Measurements from ENCODE around the gene ZDHHC11B.
"Not testable (repeated sequence)": the region's sequence is repeated elsewhere in the genome, so short reads cannot be mapped to it uniquely, and the experiment has no call there.

Gene ZDHHC11B

DNA sequence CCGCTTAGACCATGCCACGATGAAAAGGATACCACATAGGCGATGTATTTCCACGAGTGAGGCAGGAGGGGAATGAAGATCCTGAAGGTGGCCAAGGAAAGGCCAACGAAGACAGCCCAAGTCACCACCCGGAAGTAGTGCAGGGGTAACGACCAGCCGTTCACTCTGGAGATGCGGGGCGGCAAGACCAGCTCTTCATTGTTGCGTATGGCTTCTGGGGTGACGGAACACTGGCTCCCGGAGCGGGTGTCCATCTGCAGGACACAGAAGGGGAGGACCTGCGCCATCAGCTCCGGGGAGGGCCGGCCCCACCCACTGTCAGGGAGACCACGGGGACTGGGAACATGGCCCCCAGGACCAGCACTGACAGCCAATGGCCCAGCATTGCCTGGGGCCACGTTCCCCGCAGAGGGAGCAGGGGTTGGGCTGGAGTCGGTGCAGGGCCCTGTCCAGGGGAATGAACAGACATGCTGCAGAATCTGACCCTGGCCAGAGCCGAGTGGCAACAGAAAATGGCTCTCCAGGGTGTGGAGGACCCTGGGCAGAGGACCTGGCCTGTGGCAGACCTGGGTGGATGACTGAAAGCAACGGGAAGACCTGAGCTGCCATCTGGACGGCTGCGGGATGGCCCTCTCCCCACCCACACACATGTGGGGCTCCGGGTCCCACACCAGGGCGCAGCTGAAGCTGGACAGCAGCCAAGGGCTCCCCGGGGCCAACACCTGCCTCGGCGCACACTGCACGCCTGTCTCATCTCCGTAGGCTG is 17.7 kb downstream of the ZDHHC11B start:
- no peak for DNase-seq (ENCODE audit: low read depth)

DNA sequence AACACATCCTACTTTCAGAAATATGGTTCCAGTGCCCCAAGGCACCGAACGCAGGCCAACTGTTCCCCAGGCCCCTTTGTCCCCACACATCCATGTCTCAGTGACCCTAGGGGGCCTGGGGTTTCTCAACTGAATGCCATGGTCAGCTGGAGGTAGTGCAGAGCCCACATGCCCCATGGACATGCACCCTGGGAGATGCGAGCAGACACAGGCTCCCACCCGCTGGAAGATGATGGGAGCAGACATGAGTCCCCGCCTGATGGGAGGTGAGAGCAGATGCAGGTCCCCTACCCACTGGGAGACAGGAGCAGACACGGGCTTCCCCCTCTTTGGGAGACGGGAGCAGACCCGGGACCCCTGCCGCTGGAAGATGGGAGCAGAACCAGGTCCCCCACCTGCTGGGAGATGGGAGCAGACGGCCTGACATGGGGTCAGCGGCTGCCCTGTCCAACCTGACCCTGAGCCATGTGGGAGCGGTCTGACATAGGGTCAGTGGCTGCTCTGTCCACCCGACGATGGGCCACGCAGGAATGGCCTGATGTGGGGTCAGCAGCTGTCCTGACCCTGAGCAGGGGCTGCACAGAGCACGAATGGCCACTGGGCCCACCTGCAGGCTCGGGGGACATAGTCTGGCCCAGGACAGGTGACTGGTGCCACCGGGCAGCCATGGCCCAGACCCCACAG is 18.4 kb downstream of the ZDHHC11B start:
- no peak for DNase-seq (ENCODE audit: low read depth)

DNA sequence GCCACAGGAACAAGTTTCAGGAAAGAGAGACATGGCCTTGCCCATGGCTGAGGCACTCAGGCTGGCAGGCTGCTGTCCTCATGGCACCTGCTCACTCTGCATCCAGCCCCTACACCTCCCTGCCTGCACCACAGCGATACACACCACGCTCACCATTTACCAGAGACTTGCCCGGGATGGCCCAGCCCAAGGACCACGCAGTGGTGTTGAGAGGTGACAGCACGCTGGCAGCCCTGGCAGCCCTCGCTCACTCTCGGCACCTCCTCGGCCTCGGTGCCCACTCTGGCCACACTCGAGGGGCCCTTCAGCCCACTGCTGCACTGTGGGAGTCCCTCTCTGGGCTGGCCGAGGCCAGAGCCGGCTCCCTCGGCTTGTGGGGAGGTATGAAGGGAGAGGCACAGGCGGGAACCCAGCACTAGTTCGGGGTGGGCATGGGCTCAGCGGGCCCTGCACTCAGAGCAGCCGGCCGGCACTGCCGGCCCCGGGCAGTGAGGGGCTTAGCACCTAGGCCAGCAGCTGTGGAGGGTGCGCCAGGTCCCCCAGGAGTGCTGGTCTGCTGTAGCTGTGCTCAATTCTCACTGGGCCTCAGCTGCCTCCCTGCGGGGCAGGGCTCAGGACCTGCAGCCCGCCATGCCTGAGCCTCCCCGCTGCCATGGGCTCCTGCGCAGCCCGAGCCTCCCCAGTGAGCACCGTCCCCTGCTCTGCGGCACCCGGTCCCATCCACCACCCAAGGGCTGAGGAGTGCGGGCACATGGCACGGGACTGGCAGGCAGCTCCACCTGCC is 20.3 kb downstream of the ZDHHC11B start:
- DNase-seq (ENCODE audit: low read depth), result no peak

DNA sequence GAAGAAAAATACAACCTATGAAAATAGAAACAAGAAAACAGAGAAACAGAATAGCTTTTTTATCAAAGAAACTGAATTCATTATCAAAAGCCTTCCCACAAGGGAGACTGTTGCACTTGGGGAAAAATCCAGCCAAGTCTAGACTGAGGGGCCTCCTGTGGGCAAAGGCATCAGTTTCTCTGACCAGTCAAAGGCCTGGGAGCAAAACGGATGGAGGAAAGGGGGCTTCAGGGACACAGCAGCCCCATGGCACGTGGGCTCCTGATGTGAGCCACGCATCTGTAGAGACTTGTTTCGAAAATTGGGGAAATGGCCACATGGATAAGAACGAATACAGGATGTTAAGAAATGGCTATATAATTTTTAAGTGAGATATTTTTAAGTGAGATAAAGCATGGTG is 21.1 kb downstream of the ZDHHC11B start:
- DNase-seq (ENCODE audit: low read depth), result no peak

DNA sequence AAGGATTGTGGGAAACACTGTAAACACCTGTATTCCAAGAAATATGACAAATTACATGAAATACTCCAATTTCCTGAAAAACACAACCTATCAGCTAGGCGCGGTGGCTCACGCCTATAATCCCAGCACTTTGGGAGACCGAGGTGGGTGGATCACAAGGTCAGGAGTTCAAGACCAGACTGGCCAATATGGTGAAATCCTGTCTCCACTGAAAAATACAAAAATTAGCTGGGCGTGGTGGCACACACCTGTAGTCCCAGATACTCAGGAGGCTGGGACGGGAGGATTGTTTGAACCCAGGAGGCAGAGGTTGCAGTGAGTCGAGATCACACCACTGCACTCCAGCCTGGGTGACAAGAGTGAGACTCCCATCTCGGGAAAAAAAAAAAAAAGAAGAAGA is 21.5 kb downstream of the ZDHHC11B start:
- not testable (repeated sequence) for DNase-seq (ENCODE audit: low read depth)

DNA sequence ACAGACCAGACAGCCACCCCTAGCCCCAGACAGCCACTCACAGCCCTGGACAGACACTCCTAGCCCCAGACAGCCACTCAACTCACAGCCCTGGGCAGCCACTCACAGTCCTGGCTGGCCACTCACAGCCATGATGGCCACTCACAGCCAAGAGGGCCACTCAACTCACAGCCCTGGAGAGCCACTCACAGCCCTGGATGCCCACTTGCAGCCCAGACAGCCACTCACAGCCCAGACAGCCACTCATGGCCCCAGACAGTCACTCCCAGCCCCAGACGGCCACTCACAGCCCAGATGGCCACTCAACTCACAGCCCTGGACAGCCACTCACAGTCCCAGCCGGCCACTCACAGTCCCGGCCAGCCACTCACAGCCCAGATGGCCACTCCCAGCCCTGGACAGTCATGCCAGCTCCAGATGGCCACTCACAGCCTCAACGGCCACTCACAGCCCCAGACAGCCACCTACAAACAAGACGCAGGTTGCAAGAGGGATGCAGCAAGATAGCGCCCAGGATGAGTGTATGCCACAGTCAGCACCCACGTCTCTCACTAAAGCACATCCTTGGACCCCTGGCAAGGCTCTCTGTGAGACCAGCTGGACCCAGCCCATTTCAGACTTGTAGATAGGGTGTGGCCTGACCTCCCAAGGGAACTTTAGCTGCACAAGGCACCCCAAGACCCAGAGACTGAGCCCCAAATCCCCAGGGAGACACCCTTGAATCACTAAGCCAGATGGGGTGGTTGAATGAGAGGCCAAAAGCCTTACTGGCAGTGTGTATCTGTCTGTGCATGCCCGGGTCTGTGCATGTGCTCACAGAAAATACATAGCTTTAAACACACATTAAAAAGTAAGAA is 22.4 kb downstream of the ZDHHC11B start:
- DNase-seq (ENCODE audit: low read depth), result no peak

DNA sequence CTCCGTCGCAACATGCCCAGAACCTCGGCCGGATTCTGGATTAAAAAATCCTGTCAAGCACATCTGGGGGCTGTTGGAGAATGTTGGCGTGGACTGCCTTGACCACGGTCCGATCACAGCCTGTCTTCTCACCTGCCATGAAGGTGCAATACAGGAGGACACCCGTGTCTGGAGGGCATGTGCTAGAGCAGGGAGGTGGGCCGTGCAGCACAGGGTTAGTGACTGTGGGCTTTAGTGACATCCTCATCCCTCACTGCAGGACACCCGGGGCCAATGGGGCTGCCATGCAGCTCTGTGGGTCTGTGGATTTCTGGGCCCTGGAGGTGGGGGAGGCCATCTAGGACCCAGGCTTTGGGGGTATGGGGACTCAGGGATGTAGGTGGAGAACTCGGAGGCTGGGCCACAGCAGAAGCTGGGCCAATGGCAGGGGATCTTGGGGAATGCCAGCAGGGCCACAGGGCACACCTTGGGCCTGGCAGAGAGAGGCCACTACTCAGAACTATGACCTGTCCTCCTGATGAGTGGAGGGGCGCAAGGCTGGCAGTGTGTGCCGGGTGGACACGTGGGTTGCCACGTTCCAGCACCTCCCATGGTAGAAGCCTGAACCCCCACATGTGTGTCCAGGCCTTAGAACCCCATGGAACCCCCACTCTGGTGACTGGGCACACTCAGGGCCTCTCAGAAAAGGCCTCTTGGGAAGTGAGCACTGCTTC is 23.3 kb downstream of the ZDHHC11B start:
- no peak for DNase-seq (ENCODE audit: low read depth)

DNA sequence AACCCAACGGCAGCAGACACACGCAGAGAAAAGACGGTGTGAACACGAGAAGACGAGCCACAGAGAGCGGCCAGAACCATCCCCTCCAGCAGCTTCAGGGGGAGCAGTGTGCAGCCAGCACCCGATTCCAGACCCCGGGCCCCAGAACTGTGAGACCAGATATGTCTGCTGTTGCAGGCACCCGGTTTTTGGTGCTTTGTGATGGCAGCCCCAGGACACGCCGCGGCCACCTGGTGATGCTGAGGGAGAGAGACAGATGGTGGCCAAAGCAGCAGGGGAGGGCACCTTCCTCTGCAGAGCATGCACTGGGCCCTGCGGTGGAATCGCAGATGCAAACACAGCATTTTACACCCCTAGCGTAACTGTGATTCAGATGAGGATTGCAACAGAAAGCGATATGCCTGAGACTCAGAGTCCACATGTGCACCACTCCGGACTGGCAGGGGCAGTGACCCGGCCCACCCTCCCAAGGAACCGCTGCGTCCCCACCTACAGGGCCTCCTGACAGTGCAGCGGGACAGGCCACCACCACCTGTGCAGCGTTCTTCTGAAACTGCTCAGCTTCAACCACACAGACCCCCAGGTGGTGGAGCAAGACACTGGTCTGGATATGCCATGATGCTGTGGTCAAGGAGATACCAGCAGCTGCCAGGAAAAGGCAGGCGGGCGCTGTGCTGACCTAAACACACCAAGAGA is 24.0 kb downstream of the ZDHHC11B start:
- no peak for DNase-seq (ENCODE audit: low read depth)

DNA sequence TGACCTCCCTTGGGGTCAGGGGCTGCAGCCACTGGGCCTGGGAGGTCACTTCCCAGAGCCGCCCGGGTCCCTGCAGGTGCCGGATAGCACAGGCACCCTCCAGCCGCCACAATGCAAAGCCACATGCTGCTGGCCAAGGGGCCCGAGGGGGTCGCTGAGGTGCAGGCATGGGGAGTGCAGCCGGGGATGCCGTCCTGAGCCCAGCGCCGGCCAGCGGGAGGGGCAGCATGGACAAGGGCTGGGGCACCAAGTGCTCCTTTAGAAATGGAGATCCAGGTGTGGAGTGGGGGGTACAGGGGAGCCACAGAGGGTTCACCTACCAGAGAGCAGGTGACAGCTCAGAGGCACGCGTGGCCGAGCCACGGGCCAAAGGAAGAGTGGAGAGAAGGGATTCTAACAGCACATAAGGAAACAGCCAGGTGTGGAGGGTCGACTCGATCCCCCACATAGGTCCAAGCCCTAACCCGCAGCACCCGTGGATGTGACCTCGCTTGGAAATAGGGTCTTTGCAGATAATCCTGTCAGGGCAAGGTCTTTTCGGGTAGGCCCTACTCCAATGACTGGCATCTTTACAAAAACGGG is 24.7 kb downstream of the ZDHHC11B start:
- DNase-seq (ENCODE audit: low read depth), result no peak

DNA sequence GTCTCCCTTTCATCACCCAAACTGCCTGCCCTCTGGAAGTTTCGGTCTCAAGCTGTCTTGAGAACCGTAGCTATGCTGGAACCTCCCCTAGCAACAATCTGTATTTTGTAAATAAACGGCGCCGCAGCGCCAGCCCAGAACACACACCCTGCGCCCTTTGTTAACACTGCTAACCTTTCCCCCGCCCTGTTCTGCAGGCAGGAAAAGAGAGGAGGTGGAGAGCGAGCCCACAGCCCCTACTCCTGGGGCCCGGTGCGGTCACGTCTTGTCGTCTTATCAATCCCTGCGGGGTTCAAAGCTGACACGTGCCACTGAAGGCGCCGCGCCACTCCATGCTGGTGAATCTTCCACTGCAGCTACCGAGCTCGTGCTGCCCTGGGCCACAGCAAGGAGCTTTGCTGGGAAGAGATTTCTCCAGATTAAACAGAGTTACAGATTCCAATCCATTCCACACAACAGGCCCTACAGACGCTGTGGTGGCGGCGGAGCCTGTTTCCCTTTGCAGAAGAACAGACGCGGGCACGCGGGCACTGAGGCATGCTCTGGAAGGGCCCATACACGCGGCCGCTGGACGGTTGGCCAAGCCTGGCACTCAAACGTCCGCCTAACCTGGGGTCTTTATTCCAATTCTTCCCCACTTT is 25.3 kb downstream of the ZDHHC11B start:
- DNase-seq (ENCODE audit: low read depth), result peak; percentile 85

DNA sequence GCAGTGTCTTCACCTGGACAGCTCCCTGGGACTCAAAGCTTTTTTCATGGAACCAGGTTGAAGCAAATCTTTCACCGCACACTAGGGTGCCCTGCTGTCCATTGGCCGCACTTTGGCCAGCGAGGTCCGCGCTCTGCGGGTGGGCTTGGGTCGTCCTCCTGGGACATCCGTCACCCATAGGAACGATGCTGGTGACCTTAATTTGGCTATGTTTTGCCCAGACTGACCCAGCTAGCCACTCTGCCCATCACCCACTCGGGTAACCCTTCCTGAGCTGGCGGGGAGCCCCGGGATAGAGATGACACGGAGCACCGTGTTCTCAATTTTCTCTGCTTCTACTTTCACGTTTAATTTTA is 25.9 kb downstream of the ZDHHC11B start:
- DNase-seq (ENCODE audit: low read depth), result no peak

DNA sequence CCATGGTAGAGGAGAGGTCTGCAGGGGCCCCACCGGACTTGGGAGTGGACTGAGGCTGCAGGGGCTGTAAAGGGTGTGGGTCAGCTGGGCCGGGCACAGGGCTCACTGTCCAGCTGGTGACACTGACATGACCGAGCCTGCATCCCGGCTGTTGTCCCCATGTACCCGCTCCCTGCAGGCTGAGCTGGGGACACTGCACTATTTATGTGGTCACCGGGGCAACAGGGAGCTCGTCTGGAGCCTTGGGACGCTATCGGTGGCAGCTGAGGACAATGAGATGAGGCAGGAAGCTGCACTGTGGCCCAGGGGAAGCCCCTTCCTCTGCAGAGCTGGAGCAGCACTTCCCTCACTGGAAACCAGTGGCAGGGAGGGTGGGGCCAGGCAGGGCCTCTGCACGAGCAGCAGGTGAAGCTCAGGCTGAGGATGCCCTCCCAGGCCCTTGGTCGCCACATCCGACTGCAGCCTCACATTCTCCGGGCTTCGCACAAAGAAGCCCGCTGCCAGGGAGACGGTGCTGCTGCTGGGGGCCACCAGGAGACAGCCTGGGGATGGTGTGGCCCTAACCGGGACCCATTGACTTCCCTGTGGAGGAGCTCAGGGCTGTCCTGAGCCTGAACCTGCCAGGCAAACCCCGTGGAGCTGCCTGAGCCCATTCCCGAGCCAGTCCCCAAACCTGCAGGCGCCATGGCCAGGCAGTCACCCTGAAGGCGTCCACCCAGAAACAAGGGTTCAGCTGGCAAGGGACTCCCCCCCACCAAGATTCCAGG is 26.4 kb downstream of the ZDHHC11B start:
- peak; percentile 59 for DNase-seq (ENCODE audit: low read depth)

DNA sequence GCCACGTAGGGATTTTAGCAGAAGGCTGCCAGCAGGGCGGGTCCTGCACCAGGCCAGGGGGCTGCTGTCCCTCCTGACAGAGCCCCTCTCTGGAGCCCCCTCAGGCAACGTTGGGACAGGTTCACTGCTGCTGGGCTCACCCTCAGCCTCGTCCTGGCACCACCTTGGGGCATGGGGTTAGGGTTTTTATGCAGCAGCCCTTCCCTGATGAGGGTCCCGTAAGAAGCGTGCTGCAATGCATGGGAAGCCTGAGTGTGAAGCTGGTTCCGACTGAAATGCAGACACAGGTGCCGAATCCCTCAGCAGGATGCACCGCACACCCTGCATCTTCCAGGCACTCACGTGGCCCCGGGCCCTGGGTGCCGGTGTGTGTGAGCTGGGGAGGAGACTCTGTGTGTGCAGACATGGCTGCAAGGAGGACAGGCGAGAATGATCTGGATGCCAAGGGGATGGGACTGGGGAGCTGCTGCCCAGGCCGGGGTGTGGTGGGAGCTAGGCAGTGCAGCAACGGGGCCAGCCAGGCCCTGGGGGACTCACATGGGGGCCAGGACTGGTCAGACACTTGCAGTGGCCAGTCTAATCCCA is 27.1 kb downstream of the ZDHHC11B start:
- DNase-seq (ENCODE audit: low read depth), result no peak

DNA sequence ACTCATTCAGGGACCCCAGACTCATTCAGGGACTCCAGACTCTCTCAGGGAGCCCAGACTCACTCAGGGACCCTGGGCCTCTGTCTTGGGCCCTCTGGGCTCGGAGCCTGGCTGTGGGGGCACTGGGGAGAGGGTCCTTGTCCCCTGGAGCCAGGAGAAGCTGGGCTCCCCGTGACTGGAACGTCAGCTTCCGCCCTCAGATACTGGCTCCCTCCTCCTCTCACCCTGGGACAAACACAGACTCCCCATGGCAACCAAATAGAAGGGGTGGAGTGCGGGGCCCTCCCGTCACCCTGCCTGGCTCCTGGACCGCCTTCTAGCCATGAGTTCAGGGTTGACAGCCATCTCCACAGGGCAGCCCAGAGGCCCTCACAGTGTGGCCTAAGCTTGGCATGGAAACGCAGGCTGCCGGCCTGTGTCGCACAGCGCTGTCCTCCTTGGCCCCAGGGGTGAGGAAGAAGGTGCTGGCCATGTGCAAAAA is 27.6 kb downstream of the ZDHHC11B start:
- DNase-seq (ENCODE audit: low read depth), result peak; percentile 54

DNA sequence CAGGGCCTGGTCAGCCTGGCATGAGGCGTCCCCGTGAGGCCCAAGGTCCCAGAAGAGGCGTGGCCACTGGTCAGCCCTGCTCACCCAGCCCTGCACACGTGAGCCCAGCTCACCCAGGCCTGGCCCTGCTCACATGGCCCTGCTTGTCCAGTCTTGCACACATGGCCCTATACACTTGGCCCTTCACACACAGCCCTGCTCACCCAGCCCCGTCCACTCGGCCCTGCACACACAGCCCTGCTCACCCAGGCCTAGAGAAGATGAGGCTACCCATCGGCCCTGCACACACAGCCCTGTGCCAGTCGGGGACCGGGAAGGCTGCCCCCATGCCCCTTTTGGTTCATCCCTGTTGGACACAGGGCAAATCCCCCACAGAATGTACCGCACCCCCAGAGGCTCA is 28.4 kb downstream of the ZDHHC11B start:
- DNase-seq (ENCODE audit: low read depth), result no peak

DNA sequence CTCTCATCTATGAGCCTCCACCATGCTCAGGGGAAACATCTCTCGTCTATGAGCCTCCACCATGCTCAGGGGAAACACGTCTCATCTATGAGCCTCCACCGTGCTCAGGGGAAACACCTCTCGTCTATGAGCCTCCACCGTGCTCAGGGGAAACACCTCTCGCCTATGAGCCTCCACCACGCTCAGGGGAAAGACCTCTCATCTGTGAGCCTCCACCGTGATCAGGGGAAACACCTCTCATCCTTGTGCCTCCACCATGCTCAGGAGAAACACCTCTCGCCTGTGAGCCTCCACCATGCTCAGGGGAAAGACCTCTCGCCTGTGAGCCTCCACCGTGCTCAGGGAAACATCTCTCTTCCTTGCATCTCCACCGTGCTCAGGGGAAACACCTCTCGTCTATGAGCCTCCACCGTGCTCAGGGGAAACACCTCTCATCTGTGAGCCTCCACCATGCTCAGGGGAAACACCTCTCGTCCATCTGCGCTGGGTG is 30.3 kb downstream of the ZDHHC11B start:
- not testable (repeated sequence) for DNase-seq (ENCODE audit: low read depth)

DNA sequence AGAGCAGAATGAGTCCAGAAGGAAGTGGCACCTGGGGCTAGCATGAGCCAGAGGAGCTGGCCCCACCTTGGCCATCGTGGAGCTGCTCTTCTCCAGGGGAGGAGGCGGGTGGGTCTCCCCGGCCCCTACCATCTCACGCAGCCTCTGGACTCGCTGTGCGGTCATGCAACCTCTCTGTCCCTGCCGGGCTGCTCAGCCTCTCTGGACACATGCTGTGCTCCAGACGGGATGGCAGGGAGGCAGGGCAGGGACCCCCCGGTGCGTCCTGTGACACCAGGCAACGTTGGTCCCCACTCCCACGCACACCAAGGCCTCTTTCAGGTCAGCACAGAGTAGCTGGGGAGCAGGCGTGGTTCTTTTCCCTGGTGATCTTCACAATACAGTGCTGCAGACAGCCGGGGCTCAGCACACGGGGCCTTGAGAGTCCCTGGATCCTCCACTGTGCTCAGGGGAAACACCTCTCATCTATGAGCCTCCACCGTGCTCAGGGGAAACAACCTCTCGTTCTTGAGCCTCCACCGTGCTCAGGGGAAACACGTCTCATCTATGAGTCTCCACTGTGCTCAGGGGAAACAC is 30.9 kb downstream of the ZDHHC11B start:
- DNase-seq (ENCODE audit: low read depth), result not testable (repeated sequence)

DNA sequence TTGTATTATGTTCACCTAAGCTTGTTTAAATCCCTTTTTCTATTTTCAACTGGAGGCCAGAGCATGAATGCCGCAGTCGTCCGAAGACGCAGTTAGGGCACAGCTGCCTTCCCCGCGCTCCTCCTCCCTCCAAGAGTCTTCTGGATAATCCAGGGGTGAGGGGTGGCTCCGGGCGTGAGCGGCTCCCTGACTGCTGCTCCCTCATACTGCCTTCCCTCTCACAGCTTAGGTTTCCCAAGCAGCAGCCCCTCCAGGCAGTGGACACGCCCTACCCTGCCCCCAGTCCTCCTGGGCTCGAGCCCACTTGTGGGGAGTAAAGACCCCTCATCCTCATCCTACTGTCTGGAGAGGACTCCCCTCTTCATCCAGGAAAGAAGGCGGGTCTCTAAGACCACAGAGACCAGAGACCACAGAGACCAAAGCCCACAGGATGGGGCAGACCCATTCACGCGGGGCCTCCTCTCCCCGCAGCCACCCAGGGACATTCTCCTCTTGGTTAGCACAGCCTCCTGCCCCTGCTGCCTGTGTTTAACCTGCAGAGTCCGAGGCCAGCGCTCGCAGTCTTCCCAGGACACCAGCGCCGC is 31.9 kb downstream of the ZDHHC11B start:
- DNase-seq (ENCODE audit: low read depth), result not testable (repeated sequence)
